ENCODE results near the gene SLC9A9. TPM values are rescaled to one million over a fixed set of nuclear protein-coding genes. Genes with fewer than 3 reads are reported as not detected.

The SLC9A9 gene
- total RNA-seq, 6 experiments from 2014 or later, result 0.10 to 0.55 (median 0.33) TPM; not detected in 2

DNA sequence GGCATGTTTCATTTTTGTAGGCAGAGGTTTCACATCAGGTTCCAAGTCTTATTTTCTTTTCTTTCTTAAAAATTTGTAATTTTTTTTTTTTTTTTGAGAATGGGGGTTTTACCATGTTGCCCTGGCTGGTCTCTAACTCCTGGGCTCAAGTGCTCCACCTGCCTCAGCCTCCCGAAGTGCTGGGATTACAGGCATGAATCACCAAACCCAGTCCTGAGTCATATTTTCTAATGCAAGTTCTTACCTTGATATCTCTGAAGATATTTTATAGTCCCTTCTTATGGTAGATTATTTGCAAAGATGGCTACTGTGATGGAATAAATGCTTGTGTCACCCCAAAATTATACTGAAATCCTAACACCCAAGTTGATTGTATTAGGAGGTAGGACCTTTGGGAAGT is 63.8 kb downstream of the SLC9A9 start:
- Mint-ChIP-seq H3K27ac (no peak overlapping the region), H3K27me3 (ENCODE audit: insufficient read depth) (no peaks in the 10 kb centered on the region), H3K9me3 (peaks cover 35% of the 10 kb centered on the region), H3K4me1 (ENCODE audit: low read depth) (no peaks in the 10 kb centered on the region), H3K4me3 (no peak overlapping the region), H3K36me3 (ENCODE audit: low read depth) (no peaks in the 10 kb centered on the region)
- DNase-seq, result no peak
- TF ChIP-seq, protein P1, sequence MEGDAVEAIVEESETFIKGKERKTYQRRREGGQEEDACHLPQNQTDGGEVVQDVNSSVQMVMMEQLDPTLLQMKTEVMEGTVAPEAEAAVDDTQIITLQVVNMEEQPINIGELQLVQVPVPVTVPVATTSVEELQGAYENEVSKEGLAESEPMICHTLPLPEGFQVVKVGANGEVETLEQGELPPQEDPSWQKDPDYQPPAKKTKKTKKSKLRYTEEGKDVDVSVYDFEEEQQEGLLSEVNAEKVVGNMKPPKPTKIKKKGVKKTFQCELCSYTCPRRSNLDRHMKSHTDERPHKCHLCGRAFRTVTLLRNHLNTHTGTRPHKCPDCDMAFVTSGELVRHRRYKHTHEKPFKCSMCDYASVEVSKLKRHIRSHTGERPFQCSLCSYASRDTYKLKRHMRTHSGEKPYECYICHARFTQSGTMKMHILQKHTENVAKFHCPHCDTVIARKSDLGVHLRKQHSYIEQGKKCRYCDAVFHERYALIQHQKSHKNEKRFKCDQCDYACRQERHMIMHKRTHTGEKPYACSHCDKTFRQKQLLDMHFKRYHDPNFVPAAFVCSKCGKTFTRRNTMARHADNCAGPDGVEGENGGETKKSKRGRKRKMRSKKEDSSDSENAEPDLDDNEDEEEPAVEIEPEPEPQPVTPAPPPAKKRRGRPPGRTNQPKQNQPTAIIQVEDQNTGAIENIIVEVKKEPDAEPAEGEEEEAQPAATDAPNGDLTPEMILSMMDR (IDR thresholded peaks at IDR 0.05), result no peak

DNA sequence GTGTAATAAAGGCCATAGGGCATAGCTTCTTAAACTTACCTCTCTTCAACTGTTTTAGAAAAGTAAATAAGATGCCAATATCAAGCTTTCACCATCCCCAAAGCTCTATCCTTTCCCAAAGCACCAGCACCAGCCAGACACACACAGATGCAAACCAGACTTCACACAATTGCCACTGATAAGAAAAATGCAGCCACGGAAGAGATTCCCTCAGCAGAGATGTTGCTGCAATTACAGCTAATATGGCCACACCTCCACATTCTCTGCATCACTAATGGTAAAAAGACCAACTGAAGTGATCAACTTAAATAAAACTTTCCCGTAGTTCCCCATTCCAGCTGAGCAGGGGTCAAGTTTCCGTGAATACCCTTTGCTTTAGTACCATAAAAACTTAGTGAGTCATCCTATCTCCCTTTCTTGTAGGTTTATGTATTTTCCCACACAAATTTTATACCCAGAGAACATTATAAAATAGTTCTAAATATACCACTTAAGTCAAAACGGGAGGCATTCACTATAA is 64.4 kb downstream of the SLC9A9 start:
- Mint-ChIP-seq H3K36me3 (ENCODE audit: low read depth) (no peaks in the 10 kb centered on the region), H3K4me1 (ENCODE audit: low read depth) (no peaks in the 10 kb centered on the region), H3K27ac (no peak overlapping the region), H3K4me3 (no peak overlapping the region), H3K9me3 (peaks cover 30% of the 10 kb centered on the region), H3K27me3 (ENCODE audit: insufficient read depth) (no peaks in the 10 kb centered on the region)
- DNase-seq, result no peak
- TF ChIP-seq, protein P1 (IDR thresholded peaks at IDR 0.05), result no peak

DNA sequence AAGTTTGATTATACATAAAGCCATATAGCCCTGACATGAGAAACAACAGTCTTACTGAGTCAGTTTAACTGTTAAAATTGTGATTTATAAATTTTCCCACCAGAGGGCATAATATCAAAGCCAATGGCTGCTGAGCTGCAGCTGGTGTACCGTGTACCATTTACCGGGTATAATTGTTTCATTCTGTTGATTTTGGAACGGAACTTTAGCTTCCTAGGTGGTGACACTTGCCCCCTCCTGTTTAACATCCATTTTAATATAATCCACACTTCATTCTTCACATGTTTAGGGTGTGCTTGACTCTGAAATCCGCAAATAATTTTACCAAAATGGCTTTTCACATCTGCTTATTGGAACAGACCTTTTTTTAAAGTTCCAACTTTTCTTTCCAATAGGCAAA is 72.8 kb downstream of the SLC9A9 start:
- Mint-ChIP-seq H3K27me3 (ENCODE audit: insufficient read depth) (peaks cover 2% of the 10 kb centered on the region; the same call in 1 of the 2 replicates), H3K36me3 (ENCODE audit: low read depth) (no peaks in the 10 kb centered on the region), H3K4me1 (ENCODE audit: low read depth) (no peaks in the 10 kb centered on the region), H3K4me3 (no peak overlapping the region), H3K9me3 (no peaks in the 10 kb centered on the region; the same call in none of the 2 replicates), H3K27ac (no peak overlapping the region)
- TF ChIP-seq, protein P1 (IDR thresholded peaks at IDR 0.05), result peak; percentile 71
- DNase-seq, result peak; percentile 4

DNA sequence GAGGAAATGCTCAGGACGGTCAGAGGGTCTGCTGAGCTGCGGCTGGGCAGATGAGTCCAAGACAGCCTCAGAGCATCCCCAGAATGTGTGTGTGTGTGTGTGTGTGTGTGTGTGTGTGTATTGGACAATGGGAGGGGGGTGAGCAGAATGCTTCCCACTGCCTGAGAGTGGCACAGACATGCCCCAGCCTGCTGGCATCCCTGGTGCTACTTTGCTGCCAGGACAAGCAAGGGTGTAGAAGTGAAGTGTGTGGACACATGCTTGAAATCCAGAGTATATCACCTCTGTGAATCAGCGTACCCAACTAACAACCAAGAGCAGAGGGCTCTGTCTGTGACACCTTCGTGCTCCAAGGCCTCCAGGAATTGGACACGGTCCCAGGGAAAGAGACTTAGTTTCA is 76.3 kb downstream of the SLC9A9 start:
- H3K36me3 Mint-ChIP-seq (ENCODE audit: low read depth), result no peaks in the 10 kb centered on the region
- TF ChIP-seq, protein P1 (IDR thresholded peaks at IDR 0.05), result no peak
- no peak overlapping the region for H3K4me3 Mint-ChIP-seq

DNA sequence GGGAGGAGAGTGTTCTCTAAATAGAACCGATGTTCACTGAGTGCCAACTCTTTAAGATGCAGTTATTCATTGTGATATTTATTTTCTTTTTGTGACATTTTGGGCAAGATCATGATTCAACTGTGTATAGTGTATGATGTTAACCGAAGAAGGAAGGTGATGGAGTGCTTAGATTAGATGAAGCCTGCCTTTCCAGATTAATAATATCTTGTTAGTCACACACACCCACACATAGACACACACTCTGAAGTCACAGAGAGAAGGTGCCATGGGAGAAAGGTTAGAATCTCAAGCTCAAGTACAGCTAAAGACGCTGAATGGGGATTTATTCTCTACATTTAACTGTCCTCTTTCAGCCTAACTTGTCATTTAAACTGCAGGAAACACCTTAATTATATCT is 77.0 kb downstream of the SLC9A9 start:
- no peak overlapping the region for H3K4me3 Mint-ChIP-seq
- no peaks in the 10 kb centered on the region for H3K36me3 Mint-ChIP-seq (ENCODE audit: low read depth)
- H3K27me3 Mint-ChIP-seq (ENCODE audit: insufficient read depth), result peaks cover 2% of the 10 kb centered on the region; the same call in 1 of the 2 replicates
- TF ChIP-seq, protein P1 (IDR thresholded peaks at IDR 0.05), result no peak
- DNase-seq, result no peak
- H3K4me1 Mint-ChIP-seq (ENCODE audit: low read depth), result no peaks in the 10 kb centered on the region
- H3K27ac Mint-ChIP-seq, result no peak overlapping the region
- H3K9me3 Mint-ChIP-seq, result no peaks in the 10 kb centered on the region; the same call in 1 of the 2 replicates

More for the DNA sequence above, 76.3 kb downstream of the SLC9A9 start:
- Mint-ChIP-seq H3K27ac (no peak overlapping the region), H3K27me3 (ENCODE audit: insufficient read depth) (peaks cover 2% of the 10 kb centered on the region; the same call in 1 of the 2 replicates), H3K4me1 (ENCODE audit: low read depth) (no peaks in the 10 kb centered on the region), H3K9me3 (no peaks in the 10 kb centered on the region; the same call in 1 of the 2 replicates)
- no peak for DNase-seq
